Glutamatergic neuron (in vitro differentiated cells): ENCODE measurements around the gene RALGAPA2. TPM values are rescaled to one million over a fixed set of nuclear protein-coding genes. Genes with fewer than 3 reads are reported as not detected.

ENCODE experiments used
- DNase-seq: peaks from one replicate; pipeline ENCODE4 v3.0.0; 2022
- H3K27ac Mint-ChIP-seq: one replicate; pipeline ENCODE4 v1.8.0; 2020; ENCODE audit warnings: mild to moderate bottlenecking, mixed read lengths, inconsistent platforms; ENCODE audit not compliant: unreplicated experiment
- H3K27me3 Mint-ChIP-seq: one replicate; pipeline ENCODE4 v1.8.0; 2020; ENCODE audit warnings: mild to moderate bottlenecking, moderate library complexity, mixed read lengths, inconsistent platforms; ENCODE audit not compliant: unreplicated experiment
- H3K36me3 Mint-ChIP-seq: one replicate; pipeline ENCODE4 v1.8.0; 2020; ENCODE audit warnings: mild to moderate bottlenecking, mixed read lengths, inconsistent platforms; ENCODE audit not compliant: unreplicated experiment
- H3K4me1 Mint-ChIP-seq: one replicate; pipeline ENCODE4 v1.8.0; 2020; ENCODE audit warnings: mild to moderate bottlenecking, low read depth, mixed read lengths, inconsistent platforms; ENCODE audit not compliant: unreplicated experiment
- H3K4me3 Mint-ChIP-seq: one replicate; pipeline ENCODE4 v1.8.0; 2020; ENCODE audit warnings: mild to moderate bottlenecking, mixed read lengths, inconsistent platforms; ENCODE audit not compliant: unreplicated experiment
- H3K9me3 Mint-ChIP-seq: one replicate; pipeline ENCODE4 v1.8.0; 2020; ENCODE audit warnings: mild to moderate bottlenecking, moderate library complexity, mixed read lengths, inconsistent platforms; ENCODE audit not compliant: unreplicated experiment
- CTCF ChIP-seq: fragments of 200-600 bp; sonication (generic); IDR thresholded peaks from one replicate; pipeline ENCODE4 v1.5.0; 2021; ENCODE audit not compliant: partially characterized antibody, unreplicated experiment
- total RNA-seq: library from RNA; stranded (reverse); fragmentation: NEBNext Ultra II Directional; extraction: Animal tissue kit (Norgen Biotek cat#: 25700); gene quantifications from one replicate; pipeline ENCODE4 v1.2.1, GENCODE V29; 2021; ENCODE audit not compliant: unreplicated experiment

The RALGAPA2 gene
- total RNA-seq, 1 donor from 2014 or later = 60.9 TPM

GRCh38 chr20:20530428-20531151 lies 181.9 kb downstream of the RALGAPA2 start:
- Mint-ChIP-seq H3K27ac (no peak overlapping the region), H3K27me3 (peaks cover 2% of the 10 kb centered on the region), H3K4me1 (peaks cover 11% of the 10 kb centered on the region), H3K36me3 (peaks cover 9% of the 10 kb centered on the region), H3K9me3 (peaks cover 3% of the 10 kb centered on the region), H3K4me3 (no peak overlapping the region)
- TF ChIP-seq CTCF = no peak
- no peak for DNase-seq

GRCh38 chr20:20529597-20529996 lies 182.8 kb downstream of the RALGAPA2 start:
- peaks cover 3% of the 10 kb centered on the region for H3K9me3 Mint-ChIP-seq
- TF ChIP-seq CTCF = no peak
- no peak overlapping the region for H3K4me3 Mint-ChIP-seq
- peaks cover 9% of the 10 kb centered on the region for H3K36me3 Mint-ChIP-seq
- no peak overlapping the region for H3K27ac Mint-ChIP-seq
- peaks cover 4% of the 10 kb centered on the region for H3K27me3 Mint-ChIP-seq
- no peak for DNase-seq
- H3K4me1 Mint-ChIP-seq = peaks cover 11% of the 10 kb centered on the region

- no peak overlapping the region for H3K4me3 Mint-ChIP-seq
- H3K27ac Mint-ChIP-seq = no peak overlapping the region
- DNase-seq = no peak
- peaks cover 11% of the 10 kb centered on the region for H3K4me1 Mint-ChIP-seq
- peaks cover 3% of the 10 kb centered on the region for H3K9me3 Mint-ChIP-seq
- TF ChIP-seq CTCF = no peak
- peaks cover 4% of the 10 kb centered on the region for H3K27me3 Mint-ChIP-seq
- H3K36me3 Mint-ChIP-seq = peaks cover 9% of the 10 kb centered on the region
Observed at GRCh38 chr20:20528861-20529260, 183.6 kb downstream of the RALGAPA2 start.

GRCh38 chr20:20527661-20528060 lies 184.8 kb downstream of the RALGAPA2 start:
- Mint-ChIP-seq H3K9me3 (peaks cover 3% of the 10 kb centered on the region), H3K27me3 (peaks cover 4% of the 10 kb centered on the region), H3K27ac (no peak overlapping the region), H3K4me1 (peaks cover 11% of the 10 kb centered on the region), H3K4me3 (no peak overlapping the region), H3K36me3 (peaks cover 9% of the 10 kb centered on the region)
- TF ChIP-seq CTCF = no peak
- no peak for DNase-seq

- Mint-ChIP-seq H3K27me3 (peaks cover 4% of the 10 kb centered on the region), H3K4me1 (peaks cover 4% of the 10 kb centered on the region), H3K9me3 (peaks cover 3% of the 10 kb centered on the region), H3K4me3 (no peak overlapping the region), H3K36me3 (peaks cover 9% of the 10 kb centered on the region), H3K27ac (no peak overlapping the region)
- TF ChIP-seq CTCF = no peak
- no peak for DNase-seq
Observed at GRCh38 chr20:20525756-20526155, 186.7 kb downstream of the RALGAPA2 start.
